H1 (cell line): ENCODE results near the gene NDP. TPM values are rescaled to one million over a fixed set of nuclear protein-coding genes. Genes with fewer than 3 reads are reported as not detected.

Experiments
- CTCF ChIA-PET: fragments of 300-600 bp; sonication (Branson Sonifier 250); formaldehyde crosslinking; loops from one replicate; lab custom pipeline; 2021; ENCODE audit not compliant: partially characterized antibody; lab: Charles Lee
- POLR2A ChIA-PET: fragments of 300-600 bp; sonication (Branson Sonifier 250); formaldehyde crosslinking; loops from one replicate; lab custom pipeline; 2021; ENCODE audit warnings: inconsistent platforms; ENCODE audit not compliant: partially characterized antibody; lab: Charles Lee
- DNase-seq, 2 experiments: peaks; one replicate each; pipeline versions ENCODE4 v3.0.0 to v3.0.0-alpha.2; 2010 to 2022; ENCODE audit warnings: low spot score in 2 of 2, low read depth in 1 of 2, mixed read lengths in 1 of 2
- FAIRE-seq: peaks from 2 replicates; lab custom pipeline; 2011; peaks lifted over from hg19 to GRCh38; lab: Jason Lieb, UNC
- H2AFZ ChIP-seq: 2 replicates; pipeline ENCODE4 v1.8.1; 2012; ENCODE audit warnings: low read length, inconsistent platforms
- H2AK5ac ChIP-seq: 2 replicates; pipeline ENCODE4 v1.6.1; 2013; ENCODE audit warnings: low read depth, low read length
- H2BK120ac ChIP-seq: replicated peaks from 2 replicates; pipeline ENCODE3; 2013; ENCODE audit warnings: low read depth, low read length, inconsistent platforms
- H2BK12ac ChIP-seq: 2 replicates; pipeline ENCODE4 v1.6.1; 2013; ENCODE audit warnings: low read depth, low read length
- H2BK15ac ChIP-seq: 2 replicates; pipeline ENCODE4 v1.6.1; 2013; ENCODE audit warnings: low read length
- H2BK20ac ChIP-seq: 2 replicates; pipeline ENCODE4 v1.6.1; 2013; ENCODE audit warnings: low read length
- H2BK5ac ChIP-seq: 2 replicates; pipeline ENCODE4 v1.6.1; 2013; ENCODE audit warnings: low read depth, low read length
- H3K14ac ChIP-seq: 2 replicates; pipeline ENCODE4 v1.6.1; 2013; ENCODE audit warnings: inconsistent platforms; ENCODE audit not compliant: insufficient read length
- H3K18ac ChIP-seq: 2 replicates; pipeline ENCODE4 v1.6.1; 2013; ENCODE audit warnings: low read length; ENCODE audit errors: extremely low read depth
- H3K23ac ChIP-seq: 2 replicates; pipeline ENCODE4 v1.6.1; 2013; ENCODE audit warnings: inconsistent platforms; ENCODE audit not compliant: insufficient read length
- H3K23me2 ChIP-seq: 2 replicates; pipeline ENCODE4 v1.6.1; 2013; ENCODE audit warnings: low read depth, low read length
- H3K27ac ChIP-seq: 2 replicates; pipeline ENCODE4 v1.6.1; 2011; ENCODE audit warnings: low read depth, low read length, inconsistent platforms
- H3K27me3 ChIP-seq, 4 experiments: replicated peaks in 1 of 4; 1 replicate in 1 of 4; 2 replicates in 3 of 4; pipeline versions ENCODE4 v1.6.1 to v1.8.1; 2011 to 2013; ENCODE audit warnings: low read length in 3 of 4, mild to moderate bottlenecking in 3 of 4, inconsistent platforms in 2 of 4, mixed read lengths in 2 of 4, moderate library complexity in 1 of 4; ENCODE audit not compliant: control insufficient read depth in 3 of 4, insufficient read depth in 3 of 4; ENCODE audit errors: extremely low read depth in 1 of 4
- H3K36me3 ChIP-seq, 4 experiments: 2 replicates each; pipeline versions ENCODE4 v1.6.1 to v1.8.1; 2011 to 2013; ENCODE audit warnings: mild to moderate bottlenecking in 4 of 4, low read length in 3 of 4, moderate library complexity in 2 of 4, control low read depth in 1 of 4, inconsistent platforms in 1 of 4; ENCODE audit not compliant: insufficient read depth in 4 of 4, control insufficient read depth in 2 of 4
- H3K4ac ChIP-seq: replicated peaks from 2 replicates; pipeline ENCODE3; 2013; ENCODE audit warnings: low read length, low read depth, mixed read lengths, inconsistent platforms; ENCODE audit not compliant: insufficient read length
- H3K4me1 ChIP-seq, 4 experiments: replicated peaks in 1 of 4; 1 replicate in 1 of 4; 2 replicates in 3 of 4; pipeline versions ENCODE4 v1.6.1 to v1.8.1; 2011 to 2013; ENCODE audit warnings: low read length in 3 of 4, inconsistent platforms in 2 of 4, mixed read lengths in 1 of 4; ENCODE audit not compliant: insufficient read depth in 4 of 4, control insufficient read depth in 3 of 4
- H3K4me2 ChIP-seq, 2 experiments: 2 replicates each; pipeline versions ENCODE4 v1.6.1 to v1.8.1; 2011 to 2013; ENCODE audit warnings: low read depth in 2 of 2, low read length in 2 of 2, control low read depth in 1 of 2, inconsistent platforms in 1 of 2, mild to moderate bottlenecking in 1 of 2; ENCODE audit not compliant: insufficient read depth in 1 of 2
- H3K4me3 ChIP-seq, 4 experiments: fragments of 200-600, 300-600 bp in 1 of 4; sonication (generic), shearing (Covaris generic), sonication (Bioruptor Twin) in 1 of 4; 2 replicates each; pipeline versions ENCODE4 v1.5.1 to v1.8.1; 2011 to 2016; ENCODE audit warnings: low read length in 4 of 4, low read depth in 3 of 4, control low read depth in 2 of 4, inconsistent platforms in 2 of 4, mild to moderate bottlenecking in 2 of 4, mixed read lengths in 1 of 4, moderate library complexity in 1 of 4; ENCODE audit not compliant: insufficient read depth in 2 of 4; ENCODE audit errors: extremely low read depth in 1 of 4
- H3K56ac ChIP-seq: replicated peaks from 2 replicates; pipeline ENCODE3; 2013; ENCODE audit warnings: low read depth, mild to moderate bottlenecking, mixed read lengths, low read length, inconsistent platforms; ENCODE audit not compliant: insufficient read length
- H3K79me1 ChIP-seq: 2 replicates; pipeline ENCODE4 v1.6.1; 2013; ENCODE audit warnings: low read depth, low read length, control low read depth
- H3K79me2 ChIP-seq, 2 experiments: 2 replicates each; pipeline versions ENCODE4 v1.6.1 to v1.8.1; 2012 to 2013; ENCODE audit warnings: low read length in 2 of 2, mild to moderate bottlenecking in 2 of 2, inconsistent platforms in 1 of 2; ENCODE audit not compliant: insufficient read depth in 2 of 2, control insufficient read depth in 1 of 2
- H3K9ac ChIP-seq, 4 experiments: replicated peaks in 1 of 4; 1 replicate in 1 of 4; 2 replicates in 3 of 4; pipeline versions ENCODE4 v1.6.1 to v1.8.1; 2011 to 2013; ENCODE audit warnings: low read depth in 3 of 4, low read length in 3 of 4, control low read depth in 2 of 4, mild to moderate bottlenecking in 2 of 4, moderate library complexity in 2 of 4, inconsistent platforms in 1 of 4; ENCODE audit errors: extremely low read depth in 1 of 4
- H3K9me3 ChIP-seq, 2 experiments: 2 replicates each; pipeline versions ENCODE4 v1.6.1 to v1.8.1; 2012 to 2013; ENCODE audit warnings: mild to moderate bottlenecking in 2 of 2, moderate library complexity in 2 of 2, control low read depth in 1 of 2, inconsistent platforms in 1 of 2, low read depth in 1 of 2, low read length in 1 of 2, mixed read lengths in 1 of 2; ENCODE audit not compliant: insufficient read depth in 2 of 2
- H4K20me1 ChIP-seq, 2 experiments: replicated peaks in 1 of 2; 2 replicates each; pipeline versions ENCODE3 to v1.8.1; 2011 to 2013; ENCODE audit warnings: inconsistent platforms in 2 of 2, low read length in 2 of 2, mild to moderate bottlenecking in 1 of 2; ENCODE audit not compliant: insufficient read depth in 2 of 2, control insufficient read depth in 1 of 2
- H4K5ac ChIP-seq: 2 replicates; pipeline ENCODE4 v1.6.1; 2013; ENCODE audit warnings: low read length, low read depth, mixed read lengths, inconsistent platforms; ENCODE audit not compliant: insufficient read length
- H4K8ac ChIP-seq: 2 replicates; pipeline ENCODE4 v1.8.0; 2013; ENCODE audit warnings: mild to moderate bottlenecking, moderate library complexity, low read length, inconsistent platforms; ENCODE audit not compliant: insufficient read depth; ENCODE audit errors: extremely low read depth
- H4K91ac ChIP-seq: replicated peaks from 2 replicates; pipeline ENCODE3; 2013; ENCODE audit warnings: low read length, mixed read lengths, inconsistent platforms; ENCODE audit not compliant: insufficient read length
- EGR1 ChIP-seq: IDR thresholded peaks from 2 replicates; pipeline ENCODE4 v1.6.1; 2011; ENCODE audit warnings: low read depth, low read length, borderline replicate concordance
- EZH2 ChIP-seq: fragments of 200-600 bp; sonication (generic); IDR thresholded peaks from 2 replicates; pipeline ENCODE4 v1.7.1; 2012; ENCODE audit warnings: low read depth, mild to moderate bottlenecking, moderate library complexity, low read length, inconsistent platforms; ENCODE audit not compliant: severe bottlenecking
- HDAC6 ChIP-seq: IDR thresholded peaks from one replicate; pipeline ENCODE4 v1.7.1; 2012; ENCODE audit warnings: low read depth, mild to moderate bottlenecking, inconsistent platforms, low read length, moderate library complexity
- ZNF274 ChIP-seq: IDR thresholded peaks from 2 replicates; pipeline ENCODE4 v1.7.0; 2012; ENCODE audit warnings: low read length, borderline replicate concordance; ENCODE audit errors: extremely low read depth
- WGBS, 2 experiments: shearing (Covaris generic) in 1 of 2; methylation state at CpG; one replicate each; pipeline versions ENCODE4 v1.1.6 to v1.1.7; 2013 to 2015; ENCODE audit warnings: low lambda C conversion rate in 2 of 2, mixed read lengths in 2 of 2, inconsistent platforms in 1 of 2, low coverage in 1 of 2, missing lambda C conversion rate in 1 of 2; ENCODE audit not compliant: insufficient replicate concordance in 2 of 2, insufficient coverage in 1 of 2, insufficient read length in 1 of 2; ENCODE audit errors: extremely low coverage in 1 of 2, missing lambda C conversion rate in 1 of 2; 5-methylcytosine and 5-hydroxymethylcytosine counted together
- polyA plus RNA-seq, 7 experiments: library from polyadenylated mRNA; depleted of rRNA in 3 of 7; stranded (reverse) in 5 of 7; unstranded in 2 of 7; fragments of >200 nt in 5 of 7; fragments of 200-250 nt in 2 of 7; gene quantifications; 1 replicate in 5 of 7; 2 replicates in 1 of 7; 4 replicates in 1 of 7; pipeline versions ENCODE4 v1.2.1 to v1.2.3, GENCODE V29; 2011 to 2013; ENCODE audit warnings: missing spikeins in 2 of 7, mixed read lengths in 2 of 7
- total RNA-seq: library from RNA; stranded (reverse); fragmentation: NEBNext Ultra II Directional; extraction: Animal tissue kit (Norgen Biotek cat#: 25700); gene quantifications from 2 replicates; pipeline ENCODE4 v1.2.1, GENCODE V29; 2021

NDP gene
- total and polyA plus RNA-seq, 2 of the 8 experiments (the other 6 are each of a cell fraction or from before 2014, with no cell fraction given), result 0.26 to 0.82 TPM

DNA sequence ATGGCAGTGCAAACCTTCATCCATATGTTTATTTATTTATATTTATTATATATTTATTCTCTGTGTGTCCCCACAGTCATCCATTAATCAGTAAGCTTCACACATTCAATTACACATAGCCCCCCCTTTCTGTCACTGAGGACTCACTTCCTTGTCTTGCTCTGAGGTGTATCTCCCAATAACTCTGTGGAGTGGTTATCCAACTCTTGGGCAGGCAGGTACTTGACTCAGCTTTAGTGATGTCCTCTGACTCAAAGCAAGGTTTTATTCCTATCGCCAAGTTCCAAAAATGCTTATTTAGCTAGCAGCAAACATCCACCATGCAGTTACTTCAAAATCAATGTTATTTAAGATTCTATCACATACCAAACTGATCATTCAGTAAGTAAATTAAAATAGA, 25.2 kb upstream of the NDP start:
- Histone ChIP-seq H3K27me3 (no peaks in the 10 kb centered on the region), H2BK5ac (no peak overlapping the region), H3K23me2 (no peaks in the 10 kb centered on the region), H3K18ac (no peak overlapping the region), H4K91ac (no peak overlapping the region), H3K4ac (no peak overlapping the region), H3K9me3 (no peaks in the 10 kb centered on the region), H4K5ac (no peak overlapping the region), H3K4me2 (no peak overlapping the region), H3K4me1 (no peaks in the 10 kb centered on the region), H2BK12ac (no peak overlapping the region), H3K79me2 (no peaks in the 10 kb centered on the region), H3K56ac (no peak overlapping the region), H3K27ac (no peak overlapping the region), H2BK120ac (no peak overlapping the region), H2AK5ac (no peak overlapping the region), H3K36me3 (no peaks in the 10 kb centered on the region), H2BK20ac (no peak overlapping the region), H3K23ac (no peak overlapping the region), H2AFZ (no peak overlapping the region), H3K9ac (no peak overlapping the region), H4K8ac (no peak overlapping the region), H2BK15ac (no peak overlapping the region), H4K20me1 (no peaks in the 10 kb centered on the region), H3K79me1 (no peaks in the 10 kb centered on the region), H3K4me3 (no peak overlapping the region), H3K14ac (no peak overlapping the region)
- ChIA-PET CTCF (interaction anchor here (1.0 kb wide), 1 partner anchor 13 kb away, joined by 3 read pairs; no protein-coding TSS in a partner anchor), POLR2A (no interaction called here)
- DNase-seq (no peak), FAIRE-seq (no peak)
- WGBS, 2 experiments, result 100% methylated on average over 1 of the region's 1 CpG; no CpG with 5 or more reads in 1 of the 2 experiments
- TF ChIP-seq HDAC6 (no peak), EGR1 (no peak), ZNF274 (no peak), EZH2 (no peak)
